ENCODE data around the gene FAM50A. TPM values are rescaled to one million over a fixed set of nuclear protein-coding genes. Genes with fewer than 3 reads are reported as not detected.

FAM50A gene
- total and polyA plus RNA-seq, 12 donors = 25.5 to 167 (median 38.9) TPM

GRCh38 chrX:154435171-154435733 is 8.7 kb upstream of the FAM50A start:
- Histone ChIP-seq H3K36me3 (peaks cover 0 to 52% (median 0%) of the 10 kb centered on the region in 9 donors), H3K4me3 (no peak overlapping the region), H3K4me1 (peaks cover 0 to 29% (median 14%) of the 10 kb centered on the region in 9 donors), H3K27me3 (no peaks in the 10 kb centered on the region), H3K9me3 (no peaks in the 10 kb centered on the region), H3K27ac (no peak overlapping the region)
- DNase-seq (no peak), ATAC-seq (no peak)
- intact Hi-C loops (cut with DNase I) = loop anchor here in 1 of 10 donors (5.0 kb wide), 1 partner anchor 42 kb away; the partner anchor contains the start of gene LAGE3
- 93 to 96% methylated on average over 19 of the region's 19 CpGs for WGBS, 2 donors
- TF ChIP-seq CTCF (IDR thresholded peaks at IDR 0.05) = no peak

- DNase-seq (peak; percentile 27 to 32), ATAC-seq (peak in 7 of 8 donors; percentile 32 to 64 (median 48))
- 6 to 11% methylated on average over 10 to 46 of the region's 78 CpGs for WGBS, 2 donors
- Histone ChIP-seq H3K27ac (peak overlapping the region; percentile 77 to 94 (median 90)), H3K4me3 (peak overlapping the region in 9 of 10 donors; percentile 72 to 89 (median 81)), H3K4me1 (peaks cover 0 to 23% (median 13%) of the 10 kb centered on the region in 9 donors), H3K9me3 (no peaks in the 10 kb centered on the region), H3K27me3 (no peaks in the 10 kb centered on the region), H3K36me3 (peaks cover 0 to 64% (median 0%) of the 10 kb centered on the region in 9 donors)
- no peak for TF ChIP-seq CTCF (IDR thresholded peaks at IDR 0.05)
- intact Hi-C loops (cut with DNase I) = loop anchor here in 1 of 10 donors (5.0 kb wide), 1 partner anchor 41 kb away; the partner anchor contains the start of gene LAGE3
These were observed 7.5 kb upstream of the FAM50A start for GRCh38 chrX:154436374-154436982.

GRCh38 chrX:154436983-154437752 is 6.8 kb upstream of the FAM50A start, which contains the start of gene GDI1:
TSS of gene GDI1 (plus strand) at chrX:154437154. CDS start at chrX:154437255, 101 bp downstream.
- peaks cover 0 to 23% (median 13%) of the 10 kb centered on the region in 9 donors for H3K4me1 ChIP-seq
- intact Hi-C loops (cut with DNase I) = loop anchor here in 1 of 10 donors (5.0 kb wide), 1 partner anchor 40 kb away; the partner anchor contains the start of gene LAGE3
- no peaks in the 10 kb centered on the region for H3K27me3 ChIP-seq
- ATAC-seq = peak; percentile 43 to 80 (median 58)
- H3K4me3 ChIP-seq = peak within 1 kb of the TSS; percentile 50 to 89 (median 80)
- TF ChIP-seq CTCF (IDR thresholded peaks at IDR 0.05) = no peak
- WGBS, 2 donors = 0% methylated on average over 35 to 64 of the region's 93 CpGs
- DNase-seq = peak; percentile 44 to 65
- peak within 1 kb of the TSS; percentile 77 to 94 (median 90) for H3K27ac ChIP-seq
- peaks cover 0 to 66% (median under 1%) of the 10 kb centered on the region in 9 donors for H3K36me3 ChIP-seq
- no peaks in the 10 kb centered on the region for H3K9me3 ChIP-seq

All from heart right ventricle (tissue), 16 donors.